ENCODE results near the gene FOXC2.

FOXC2 gene

DNA sequence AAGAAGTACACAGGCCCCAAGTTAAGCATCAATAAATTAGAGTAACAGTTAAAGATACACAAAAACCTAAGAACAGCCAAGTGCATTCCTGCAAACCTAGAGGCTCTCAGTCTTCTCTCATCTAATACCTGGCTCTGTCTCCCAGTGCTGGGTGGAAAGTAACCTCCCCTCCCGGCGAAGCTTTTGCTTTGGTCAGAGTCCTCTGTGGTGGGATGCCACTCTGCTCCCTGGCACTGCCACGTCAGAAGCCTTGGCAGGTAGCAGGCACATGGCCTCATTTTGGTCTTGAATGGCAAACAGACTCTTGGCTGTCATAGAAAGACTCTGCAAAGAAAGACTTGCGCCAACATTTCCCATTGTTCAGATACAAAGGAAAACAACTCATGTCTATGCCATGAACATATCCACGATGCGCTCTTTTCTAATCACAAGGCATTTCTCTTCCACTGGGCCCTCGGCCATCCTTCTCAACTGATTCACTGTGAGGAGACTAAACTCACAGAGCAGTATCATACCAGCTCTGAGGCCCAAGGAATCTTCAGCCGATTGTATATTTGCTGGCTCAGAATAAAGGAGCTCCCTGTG, 32.8 kb upstream of the FOXC2 start:
- DNase-seq: no peak

DNA sequence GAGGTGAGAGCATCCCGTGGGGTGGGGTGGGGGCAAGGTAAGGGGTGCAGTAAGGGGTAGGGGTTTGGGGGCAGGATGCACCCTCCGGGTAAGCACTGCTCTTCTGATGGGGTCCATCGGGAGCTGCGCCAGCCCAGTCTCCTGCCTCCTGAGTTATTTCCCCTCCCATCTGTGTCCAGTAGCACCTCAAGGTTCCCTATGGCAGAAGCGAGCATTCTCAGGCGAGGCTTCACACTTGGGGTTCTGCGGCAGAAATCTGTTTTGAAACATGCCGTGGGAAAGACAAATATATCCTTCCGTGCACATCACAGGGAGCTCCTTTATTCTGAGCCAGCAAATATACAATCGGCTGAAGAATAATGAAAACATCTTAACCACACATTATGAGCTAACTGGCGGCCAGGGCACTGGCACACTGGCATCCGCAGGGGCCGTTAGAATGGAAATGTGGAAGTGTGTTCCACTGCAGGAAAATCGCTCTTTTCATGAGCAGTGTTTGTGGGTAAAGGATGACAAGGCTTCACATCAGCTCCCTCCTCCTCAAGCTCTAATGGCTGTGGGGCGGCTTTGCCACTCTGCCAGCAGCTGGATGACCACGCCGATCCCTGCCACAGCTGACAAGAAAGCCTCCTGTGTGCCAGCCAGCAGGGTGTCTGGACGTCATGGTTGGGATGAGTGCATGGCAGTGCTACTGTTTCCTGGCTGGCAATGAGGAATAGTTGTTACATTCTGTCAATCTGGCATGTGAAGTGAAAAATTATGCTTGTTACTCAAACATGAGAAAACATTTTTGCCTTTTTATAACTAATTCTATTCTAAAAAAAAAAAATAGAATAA, 31.6 kb upstream of the FOXC2 start:
- no peak for DNase-seq

DNA sequence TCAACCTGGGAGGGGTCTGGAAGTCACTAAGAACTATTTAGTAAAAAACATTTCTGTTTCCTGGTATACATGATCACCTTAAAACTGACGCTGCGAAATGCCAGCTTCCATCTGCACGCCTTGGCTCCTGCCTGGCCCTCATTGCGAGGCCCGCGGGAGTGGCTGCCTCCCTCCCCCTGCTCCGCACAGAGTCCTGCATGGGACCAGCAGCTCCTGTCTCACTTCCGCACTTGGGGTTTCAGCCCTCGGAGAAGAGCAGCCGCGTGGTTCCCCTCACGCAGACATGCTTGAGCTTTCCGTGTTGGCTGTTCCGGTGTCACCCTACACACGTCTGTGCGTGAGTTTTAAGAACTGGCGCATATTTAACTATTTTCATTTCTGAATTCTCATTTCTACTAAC, 30.0 kb upstream of the FOXC2 start:
- DNase-seq: no peak

DNA sequence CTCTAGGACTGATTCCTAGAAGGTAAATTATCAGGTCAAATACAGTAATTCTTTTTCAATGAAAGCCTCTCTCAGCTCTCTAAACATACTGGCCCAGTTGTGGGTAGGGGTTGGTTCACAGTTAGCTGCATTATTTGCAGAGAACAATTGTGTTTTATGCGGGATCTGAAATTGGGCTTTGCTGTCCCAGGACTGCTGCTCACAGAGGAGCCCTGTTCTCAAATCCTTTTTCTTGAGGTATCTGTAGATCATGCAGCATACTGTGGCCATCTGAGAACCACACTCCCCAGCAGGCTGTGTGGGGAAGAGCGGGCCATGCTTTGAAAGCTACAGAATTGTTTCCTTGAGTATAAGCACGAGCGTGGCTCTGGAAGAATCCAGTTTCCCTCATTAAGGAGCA, 29.1 kb upstream of the FOXC2 start:
- DNase-seq: no peak

DNA sequence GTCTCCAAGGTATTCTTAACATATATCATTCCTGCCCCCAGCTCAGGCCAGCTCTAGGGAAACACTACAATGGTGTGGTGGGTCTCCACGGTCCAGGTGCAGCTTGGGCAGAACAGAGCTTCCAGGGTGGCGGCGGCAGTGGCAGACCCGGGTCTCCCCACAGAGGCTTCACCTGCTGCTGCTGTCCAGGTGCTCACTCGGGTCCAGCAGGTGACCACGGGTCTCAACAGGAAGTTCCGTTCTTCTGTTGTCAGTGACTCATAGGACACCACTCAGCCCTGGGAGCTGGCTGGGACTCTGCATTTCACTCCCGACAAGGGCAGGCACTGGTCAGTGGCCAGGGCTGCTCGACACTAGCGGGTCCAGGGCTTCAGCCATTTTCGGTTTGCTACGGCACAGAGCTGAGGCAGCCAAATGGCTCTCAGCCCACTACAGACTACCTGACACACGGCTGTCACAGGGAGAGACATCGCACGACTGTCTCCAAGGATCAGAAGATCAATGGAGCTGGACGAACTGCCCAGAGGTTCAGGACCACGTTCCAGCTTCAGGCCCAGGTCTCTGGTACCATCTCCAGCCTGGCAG, 28.3 kb upstream of the FOXC2 start:
- no peak for DNase-seq

DNA sequence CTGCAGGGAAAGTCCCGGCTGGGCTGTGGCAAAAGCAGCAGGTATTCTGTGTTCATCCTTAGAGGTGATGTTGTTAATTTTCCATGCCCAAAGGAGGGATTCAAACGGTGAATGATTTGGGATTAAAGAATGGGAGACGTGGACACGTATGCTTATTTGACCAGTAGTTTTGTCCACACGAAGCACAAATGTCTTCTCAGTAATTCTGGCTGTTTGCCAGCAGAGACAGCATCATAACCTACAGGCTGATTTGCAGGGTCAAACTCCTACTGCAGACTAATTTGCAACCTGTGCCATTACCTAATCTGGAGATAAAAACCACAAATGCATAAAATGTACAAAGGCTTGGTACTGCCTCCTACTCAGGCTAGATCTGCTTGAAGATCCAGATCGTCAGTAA, 25.7 kb upstream of the FOXC2 start:
- no peak for DNase-seq

DNA sequence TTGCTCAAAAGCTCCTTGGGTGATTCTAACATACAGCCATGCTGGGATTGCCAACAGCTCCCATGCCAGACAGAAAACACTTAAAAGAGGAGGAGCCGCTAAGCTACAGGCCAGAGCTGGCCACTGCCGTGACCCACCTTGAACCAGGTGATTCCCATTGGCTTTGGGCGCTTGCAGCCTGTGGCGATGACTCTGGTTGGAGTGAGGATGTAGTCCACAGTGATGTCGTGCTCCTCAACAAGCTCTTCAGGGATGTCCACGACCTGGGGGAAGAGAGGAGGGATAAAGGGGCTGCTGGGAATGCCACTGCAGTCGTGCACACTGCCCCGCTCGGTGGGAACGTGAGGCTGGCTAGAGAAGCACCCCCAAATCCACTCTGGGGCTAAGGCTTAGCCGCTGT, 25.1 kb upstream of the FOXC2 start:
- no peak for DNase-seq

DNA sequence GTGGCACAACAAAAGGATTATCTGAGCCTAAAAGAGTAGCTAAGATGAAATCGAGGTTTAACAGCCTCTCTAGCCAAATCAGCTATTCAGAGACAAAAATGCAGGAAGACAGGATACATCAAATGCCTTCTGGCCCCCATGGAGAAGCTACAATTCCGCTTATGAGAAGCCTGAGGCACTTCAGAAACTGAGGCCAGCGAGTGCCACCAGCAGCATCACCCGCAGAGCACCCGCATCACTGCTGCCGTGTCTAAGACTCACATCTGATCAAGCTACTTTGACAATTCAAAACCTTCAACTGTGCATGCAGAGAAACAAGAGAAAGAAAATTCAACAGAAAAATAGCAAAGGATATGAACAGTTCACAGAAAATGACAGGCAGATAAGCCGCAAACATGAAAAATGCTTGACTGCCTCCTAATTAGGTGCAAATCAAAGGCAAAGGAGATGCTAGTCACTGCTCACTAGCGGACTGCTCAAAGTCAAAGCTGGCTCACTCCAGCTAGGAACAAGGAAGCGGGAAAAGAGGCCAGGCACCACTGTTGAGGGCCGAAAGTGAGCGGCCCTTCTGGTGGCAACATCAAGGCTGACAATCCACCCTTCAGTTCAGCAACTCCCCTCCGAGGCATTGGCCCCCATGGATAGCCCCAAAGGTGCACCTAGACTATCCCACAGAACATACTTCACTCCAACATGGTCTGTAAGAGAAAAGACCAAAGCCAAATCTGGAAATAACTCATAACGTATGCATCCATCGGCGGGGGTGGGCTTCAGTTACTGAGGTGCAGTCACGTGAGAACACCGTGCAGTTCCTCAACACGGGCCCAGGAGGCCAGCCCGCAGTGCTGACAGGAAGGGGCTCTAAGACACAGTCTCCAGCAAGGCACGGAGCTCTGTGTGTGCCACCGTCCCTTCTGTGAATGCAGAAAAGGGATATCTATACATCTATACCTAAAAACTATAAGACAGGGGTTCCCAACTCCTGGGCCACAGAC, 23.6 kb upstream of the FOXC2 start:
- no peak for DNase-seq

DNA sequence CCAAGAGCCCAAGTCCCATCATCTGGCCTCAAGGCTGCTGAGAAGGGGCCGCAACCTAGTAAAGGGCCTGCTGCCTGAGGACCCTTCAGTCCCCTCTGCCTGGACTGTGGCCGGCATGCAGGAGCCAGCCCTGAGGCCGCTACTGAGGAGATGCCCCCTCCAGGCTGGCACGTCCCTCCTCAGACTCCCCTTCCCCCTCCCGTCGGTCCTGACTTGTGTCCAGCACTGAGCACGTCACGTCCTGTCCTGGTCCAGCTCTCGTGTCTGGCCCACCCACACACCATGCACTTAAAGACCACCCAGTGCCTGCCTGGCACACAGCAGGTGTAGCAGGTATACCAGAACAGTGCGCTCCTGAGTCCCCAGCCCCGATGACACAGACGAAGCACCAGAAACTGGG, 21.1 kb upstream of the FOXC2 start:
- no peak for DNase-seq

DNA sequence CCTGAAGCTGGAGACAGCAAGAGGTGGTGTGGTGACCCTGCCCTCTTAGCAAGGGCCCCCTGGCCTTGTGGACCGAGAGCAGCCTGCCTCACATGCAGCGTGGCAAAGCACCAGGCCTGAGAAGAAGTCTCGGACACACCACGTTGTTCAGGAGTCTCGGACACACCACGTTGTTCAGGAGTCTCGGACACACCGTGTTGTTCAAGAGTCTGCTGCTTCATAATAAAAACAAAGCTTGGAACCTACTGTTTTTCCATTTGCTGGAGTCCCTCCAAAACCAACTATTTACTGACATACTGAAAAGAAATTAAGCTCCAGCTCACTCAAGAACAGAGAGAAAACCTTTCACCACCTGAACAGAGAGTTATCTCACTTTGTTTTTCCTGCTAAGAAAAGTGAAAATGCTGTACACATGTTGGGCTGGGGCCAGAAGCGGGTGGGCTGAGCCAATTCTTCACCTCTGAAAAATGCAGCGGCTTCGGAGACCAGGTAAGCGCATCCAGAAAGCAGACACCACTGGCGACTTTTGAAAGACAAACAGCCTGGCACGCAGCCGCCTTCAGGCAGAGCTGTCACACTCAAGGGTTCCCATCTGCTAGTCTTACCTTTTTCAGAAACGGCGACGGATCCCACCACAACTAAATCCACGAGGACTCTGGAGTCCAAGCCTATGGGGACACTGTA, 20.5 kb upstream of the FOXC2 start:
- no peak for DNase-seq

DNA sequence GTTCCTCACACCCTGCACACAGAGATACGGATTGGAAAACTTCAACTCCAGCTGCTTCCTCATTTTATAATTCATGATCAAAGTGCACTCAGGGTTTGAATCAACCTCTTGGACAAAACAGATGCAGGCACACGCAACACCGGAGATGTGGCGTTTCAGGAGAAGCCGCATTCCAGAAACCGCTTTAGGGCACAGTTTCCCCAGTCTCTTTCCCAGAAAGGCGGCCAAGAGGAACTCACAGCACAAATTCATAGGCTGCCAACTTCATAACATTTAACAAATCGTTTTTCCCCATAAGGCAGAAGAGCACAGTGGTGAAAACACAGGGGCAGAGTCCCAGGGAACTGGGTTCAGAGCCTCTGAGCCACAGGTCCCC, 20.0 kb upstream of the FOXC2 start:
- no peak for DNase-seq

DNA sequence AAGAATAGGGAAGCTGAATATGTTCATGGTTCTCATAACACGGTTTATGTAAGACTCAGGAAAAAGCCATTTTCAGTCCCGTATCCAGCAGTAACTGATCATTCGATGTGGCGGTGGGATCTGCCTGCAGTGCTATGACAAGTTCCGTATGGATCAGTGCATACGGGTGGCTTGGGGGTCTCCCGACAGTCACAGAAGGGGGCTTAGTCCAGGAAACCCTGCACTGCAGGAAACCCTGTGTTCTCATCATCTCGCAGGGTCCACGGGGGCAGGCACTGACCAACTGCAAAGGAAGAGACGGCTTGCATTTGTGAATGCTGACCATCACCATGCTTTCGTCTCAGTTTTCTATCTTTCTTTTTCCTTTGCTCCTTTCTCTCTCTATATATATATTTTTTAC, 19.3 kb upstream of the FOXC2 start:
- no peak for DNase-seq

DNA sequence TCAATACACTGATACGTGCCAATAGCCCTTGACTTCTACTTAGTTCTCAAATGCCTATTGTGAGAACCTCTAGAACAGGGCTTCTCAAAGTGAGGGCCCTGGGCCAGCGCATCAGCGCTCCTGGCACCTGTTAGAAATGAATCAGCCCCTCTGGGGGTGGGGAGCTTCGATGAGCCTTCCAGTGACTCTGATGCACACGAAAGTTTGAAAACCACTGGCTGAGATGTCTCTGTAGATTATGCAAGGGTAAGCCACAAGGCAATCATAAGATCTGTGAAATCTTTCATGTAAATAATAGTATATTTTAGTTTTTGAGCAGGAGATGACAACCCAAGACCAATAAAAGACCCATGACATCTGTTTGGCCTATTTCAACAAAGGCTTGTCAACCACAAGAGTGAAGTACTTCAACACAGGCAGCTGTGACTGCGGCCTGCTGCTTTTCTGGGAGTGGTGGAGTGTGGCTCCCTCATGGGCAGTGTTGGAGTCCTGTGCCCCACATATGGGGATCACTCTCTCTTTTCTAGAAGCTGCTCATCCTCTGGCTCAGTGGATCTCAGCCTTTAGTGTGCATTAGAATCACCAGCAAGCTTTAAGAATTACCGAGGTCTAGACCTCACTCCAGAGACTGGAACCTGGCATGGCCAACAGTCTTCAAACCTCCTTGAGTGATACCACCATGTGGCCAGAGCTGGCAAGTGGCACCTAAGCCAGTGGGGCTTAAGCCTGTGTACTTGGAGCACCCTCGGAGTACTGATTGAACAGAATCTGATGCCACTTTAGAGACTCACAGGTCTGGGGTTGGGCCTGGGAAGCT, 17.3 kb upstream of the FOXC2 start:
- no peak for DNase-seq

DNA sequence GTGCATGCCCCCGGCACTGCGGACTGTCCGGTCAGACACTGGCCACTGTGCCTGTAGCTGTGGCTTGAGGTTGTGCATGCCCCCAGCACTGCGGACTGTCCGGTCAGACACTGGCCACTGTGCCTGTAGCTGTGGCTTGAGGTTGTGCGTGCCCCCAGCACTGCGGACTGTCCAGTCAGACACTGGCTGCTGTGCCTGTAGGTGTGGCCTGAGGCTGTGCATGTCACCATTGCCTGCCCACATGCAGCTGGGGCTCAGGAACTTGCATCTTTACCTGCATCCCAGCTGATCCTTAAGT, 16.8 kb upstream of the FOXC2 start:
- no peak for DNase-seq

DNA sequence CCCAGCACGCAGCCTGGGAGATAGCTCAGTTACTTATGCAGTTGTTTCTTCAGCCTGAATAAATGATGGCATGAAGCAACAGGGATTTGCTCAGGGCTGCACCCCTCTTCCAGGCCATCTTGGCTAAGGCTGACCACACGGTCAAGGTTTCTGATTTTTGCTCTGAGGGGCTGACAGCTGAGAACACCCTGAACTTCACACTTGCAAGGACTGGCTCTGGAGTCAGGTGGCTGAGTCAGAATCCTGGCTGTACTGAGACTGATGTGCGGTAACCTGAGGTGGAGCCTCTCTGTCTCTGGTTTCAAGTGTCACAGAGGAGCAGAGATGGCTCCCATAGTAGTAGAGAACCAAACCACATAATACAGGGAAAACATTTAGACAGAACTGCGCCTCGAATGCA, 16.3 kb upstream of the FOXC2 start:
- DNase-seq: no peak

DNA sequence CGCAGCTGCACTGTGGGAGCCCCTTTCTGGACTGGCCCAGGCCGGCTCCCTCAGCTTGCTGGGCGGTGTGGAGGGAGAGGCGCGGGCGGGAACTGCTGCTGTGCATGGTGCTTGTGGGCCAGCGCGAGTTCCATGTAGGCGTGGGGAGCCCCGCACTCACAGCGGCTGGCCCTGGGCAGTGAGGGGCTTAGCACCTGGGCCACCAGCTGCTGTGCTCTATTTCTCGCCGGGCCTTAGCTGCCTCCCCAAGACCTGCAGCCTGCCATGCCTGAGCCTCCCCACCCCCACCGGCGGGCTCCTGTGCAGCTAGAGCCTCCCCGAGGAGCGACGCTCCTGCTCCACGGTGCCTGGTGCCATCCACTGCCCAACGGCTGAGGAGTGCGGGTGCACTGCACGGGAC, 13.3 kb upstream of the FOXC2 start:
- DNase-seq: no peak

DNA sequence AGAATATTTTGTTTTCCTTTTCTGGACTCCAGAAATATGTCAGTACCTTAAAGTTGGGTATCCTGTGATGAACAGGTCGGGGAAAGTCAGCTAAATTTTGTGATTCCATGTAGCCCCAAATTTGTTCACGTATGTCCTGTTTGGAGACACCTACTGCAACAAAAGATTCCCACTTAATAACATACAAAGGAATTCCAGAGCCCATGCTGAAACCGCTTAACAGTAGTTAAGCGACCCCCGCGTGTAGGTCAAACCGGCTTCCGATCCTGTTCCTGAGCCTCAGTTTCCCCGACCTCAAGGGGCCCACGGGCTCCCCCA, 12.1 kb upstream of the FOXC2 start:
- DNase-seq: no peak

DNA sequence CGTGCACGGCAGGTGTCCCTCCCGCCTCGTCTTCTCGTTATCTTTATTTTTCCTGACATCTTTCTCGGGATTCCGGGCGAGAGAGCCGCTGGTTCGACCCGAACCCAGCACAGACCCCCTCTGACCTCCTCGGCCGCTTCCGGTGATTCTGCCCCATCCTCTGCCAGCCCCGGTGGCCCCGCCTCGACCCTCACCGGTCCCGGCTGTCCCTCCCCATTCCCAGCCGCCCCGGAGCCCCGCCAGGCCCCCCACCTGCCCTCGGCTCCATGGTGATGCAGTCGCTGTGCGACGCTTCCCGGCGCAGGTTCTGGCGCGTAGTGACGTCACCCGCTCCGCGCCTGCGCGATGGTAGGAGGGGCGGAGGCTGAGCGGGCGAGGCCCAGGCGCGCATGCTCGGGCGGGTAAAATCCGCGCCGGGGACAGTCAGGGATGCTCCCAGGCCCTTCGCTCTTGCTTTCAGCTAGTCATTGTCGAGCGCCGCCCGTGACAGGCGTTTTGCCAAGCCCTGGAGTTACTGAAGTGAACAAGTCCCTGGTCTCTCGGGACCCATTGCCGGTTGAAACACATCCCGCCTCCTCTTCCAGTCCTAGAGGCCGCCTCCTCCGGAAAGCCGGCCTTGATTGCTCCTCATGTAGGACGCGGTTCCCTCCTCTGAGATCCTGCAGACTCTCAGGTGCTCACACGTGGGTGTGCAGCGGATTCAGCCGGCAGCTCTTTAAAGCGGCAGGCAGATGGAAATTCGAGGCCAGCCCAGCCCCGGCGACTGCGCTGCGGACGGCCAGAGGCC, 11.5 kb upstream of the FOXC2 start, which contains the start of gene MTHFSD:
Gene MTHFSD, minus strand, starts transcription at position 319 of the 787 bp plus-strand sequence. Its CDS starts 51 bp downstream, at position 268.
- DNase-seq: peak; percentile 8

DNA sequence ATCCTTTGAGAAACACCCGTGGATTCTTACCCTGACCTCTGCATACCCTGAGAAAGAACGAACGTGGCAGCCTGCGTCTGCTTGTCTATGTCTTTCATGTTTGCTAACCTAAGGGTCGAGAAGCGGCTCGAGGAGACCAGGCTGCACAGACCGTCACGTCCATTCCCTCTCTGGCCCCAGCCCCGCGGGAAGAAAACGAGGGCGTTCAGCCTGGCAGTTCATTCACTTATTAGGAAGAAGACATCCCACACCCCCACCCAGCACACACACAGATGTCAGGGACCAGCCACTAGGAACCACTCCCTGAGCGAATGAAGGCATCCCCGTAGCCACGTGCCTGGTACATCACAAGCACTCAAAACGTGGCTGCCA, 10.9 kb upstream of the FOXC2 start:
- no peak for DNase-seq

DNA sequence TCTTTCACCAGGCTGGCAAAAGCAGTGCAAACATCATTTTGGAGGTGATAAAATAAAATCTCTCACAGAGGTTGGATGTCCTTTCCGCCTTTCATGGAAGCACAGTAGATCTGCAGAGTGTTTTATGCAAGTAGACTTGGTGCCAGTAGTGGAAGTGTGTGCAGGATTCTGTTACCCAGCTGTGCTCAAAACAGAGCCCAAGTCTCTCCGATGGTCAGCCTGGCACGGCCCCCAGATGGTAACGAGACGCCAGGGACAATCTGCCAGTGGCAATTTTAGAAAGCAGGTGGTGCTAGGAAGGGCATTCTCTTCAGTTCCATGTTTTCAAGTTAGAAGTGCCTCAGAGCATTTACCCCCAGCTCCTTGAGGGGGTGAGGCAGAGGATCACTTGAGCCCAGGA, 10.1 kb upstream of the FOXC2 start:
- no peak for DNase-seq

DNA sequence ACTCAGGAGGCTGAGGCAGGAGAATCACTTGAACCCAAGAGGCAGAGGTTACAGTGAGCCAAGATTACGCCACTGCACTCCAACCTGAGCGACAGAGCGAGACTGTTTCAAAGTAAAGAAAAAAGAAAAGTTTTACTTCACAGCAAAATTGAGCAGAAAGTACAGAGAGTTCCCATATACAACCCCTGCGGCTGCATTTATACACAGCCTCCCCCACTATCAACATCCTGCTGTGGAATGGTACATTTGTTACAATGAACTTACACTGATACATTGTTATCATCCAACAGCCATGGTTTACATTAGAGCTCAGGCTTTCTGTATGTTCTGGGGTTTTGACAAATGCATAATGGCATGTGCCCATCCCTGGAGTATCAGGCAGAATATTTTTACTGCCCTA, 9.0 kb upstream of the FOXC2 start:
- no peak for DNase-seq

All from NCI-H187 treated with DMSO at 0.1 percent for 48 hours (cell line).